Measurements from ENCODE around the gene LURAP1L.

DNA sequence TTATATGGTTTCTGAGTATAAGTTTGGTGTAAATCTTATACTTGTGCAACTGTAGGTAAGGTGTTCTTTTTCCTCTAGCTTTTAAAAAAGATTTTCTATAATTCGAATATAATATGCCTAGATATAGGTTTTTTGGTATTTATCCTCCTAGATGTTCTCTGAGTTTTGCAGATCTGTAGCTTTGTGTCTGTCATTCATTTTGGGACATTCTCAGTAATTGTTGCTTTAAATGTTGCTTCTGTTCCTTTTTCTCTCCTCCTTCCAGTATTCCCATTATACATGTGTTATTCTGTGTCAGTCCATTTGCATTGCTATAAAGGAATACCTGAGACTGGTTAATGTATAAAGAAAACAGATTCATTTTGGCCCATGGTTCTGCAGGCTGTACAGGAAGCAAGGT is 33.7 kb downstream of the LURAP1L start:
- TF ChIP-seq CTCF (IDR thresholded peaks at IDR 0.05) (no peak), POLR2A (IDR thresholded peaks at IDR 0.05) (no peak), EP300 (IDR thresholded peaks at IDR 0.05) (no peak)

Data from suprapubic skin (tissue), 3 donors.